HPDE6-E6E7 (cell line): Measurements from ENCODE around the gene FRMD4A.
"Not testable (repeated sequence)": the region's sequence is repeated elsewhere in the genome, so short reads cannot be mapped to it uniquely, and the experiment has no call there.

Source experiments
- DNase-seq: peaks from one replicate; pipeline ENCODE4 v3.0.0; 2011; ENCODE audit warnings: missing footprints; ENCODE audit errors: extremely low spot score

FRMD4A gene

DNA sequence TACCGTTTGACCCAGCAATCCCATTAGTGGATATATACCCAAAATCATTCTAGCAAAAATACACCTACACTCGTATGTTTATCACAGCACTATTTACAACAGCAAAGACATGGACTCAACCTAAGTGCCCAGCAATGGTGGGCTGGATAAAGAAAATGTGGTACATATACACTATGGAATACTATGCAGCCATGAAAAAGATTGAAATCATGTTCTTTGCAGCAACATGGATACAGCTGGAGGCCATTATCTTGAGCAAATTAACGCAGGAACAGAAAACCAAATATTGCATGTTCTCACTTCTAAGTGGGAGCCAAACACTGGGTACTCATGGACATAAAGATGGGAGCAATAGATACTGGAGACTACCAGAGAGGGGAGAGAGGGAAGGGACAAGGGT, 223.9 kb downstream of the FRMD4A start:
- no peak for DNase-seq

GRCh38 chr10:14102056-14102455, 228.7 kb downstream of the FRMD4A start:
- no peak for DNase-seq

DNA sequence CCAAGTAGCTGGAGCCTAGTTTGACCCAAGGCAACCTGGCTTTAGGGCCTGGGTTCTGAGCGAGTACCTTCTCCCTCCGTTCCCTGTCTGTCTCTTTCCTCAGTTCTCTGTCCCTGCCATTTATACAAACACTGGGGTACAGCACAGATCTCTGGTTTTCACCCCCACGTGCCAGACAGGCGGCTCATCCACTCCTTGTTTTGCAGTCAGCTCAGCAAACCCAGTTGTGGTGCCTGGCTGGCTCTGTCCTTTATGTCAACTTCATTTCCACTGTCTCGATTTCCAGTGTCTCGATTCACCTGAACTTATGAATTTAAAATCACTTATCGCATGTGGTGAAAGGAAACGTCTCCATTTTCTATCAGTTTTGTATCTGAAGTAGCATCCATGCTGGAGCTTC, 230.8 kb downstream of the FRMD4A start:
- DNase-seq, result no peak

- DNase-seq, result peak; percentile 5
Observed at GRCh38 chr10:14093730-14094484, 236.8 kb downstream of the FRMD4A start.

GRCh38 chr10:14092799-14093198, 237.9 kb downstream of the FRMD4A start:
- no peak for DNase-seq

DNA sequence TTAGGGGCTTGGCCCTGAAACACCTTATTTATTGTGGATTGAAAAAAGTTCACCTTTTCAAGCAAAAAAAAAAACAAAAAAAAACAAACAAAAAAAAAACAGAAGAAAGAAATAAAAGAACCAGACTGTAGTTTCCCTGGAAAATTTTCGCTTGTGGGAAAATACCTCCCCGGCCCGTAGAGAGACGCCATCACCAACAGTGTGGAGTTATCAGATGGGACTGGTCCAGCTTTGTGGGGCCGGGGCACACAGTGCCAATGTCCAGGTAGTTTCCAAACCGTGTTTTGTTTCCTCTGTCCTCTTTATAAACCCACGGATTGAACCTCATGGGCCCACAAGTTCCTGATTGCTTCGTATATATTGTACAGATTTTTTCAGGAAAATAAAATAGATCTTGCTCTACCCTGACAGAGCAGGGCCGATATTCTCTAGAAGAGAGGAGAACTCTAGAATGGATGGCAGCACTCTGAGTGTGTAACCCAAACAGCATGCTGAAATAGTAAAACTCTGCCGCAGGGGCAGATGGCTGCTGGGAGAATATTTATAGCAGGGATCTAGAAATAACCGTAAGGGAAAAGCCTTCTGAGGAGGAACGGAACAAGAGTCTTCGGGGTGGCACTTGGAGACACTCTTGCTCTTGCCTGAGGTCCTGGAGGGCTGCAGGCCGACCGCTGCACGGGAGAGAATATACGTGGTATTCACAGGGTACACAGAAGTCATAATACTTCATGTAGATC, 241.0 kb downstream of the FRMD4A start:
- no peak for DNase-seq

GRCh38 chr10:14087566-14087965, 243.2 kb downstream of the FRMD4A start:
- no peak for DNase-seq

DNA sequence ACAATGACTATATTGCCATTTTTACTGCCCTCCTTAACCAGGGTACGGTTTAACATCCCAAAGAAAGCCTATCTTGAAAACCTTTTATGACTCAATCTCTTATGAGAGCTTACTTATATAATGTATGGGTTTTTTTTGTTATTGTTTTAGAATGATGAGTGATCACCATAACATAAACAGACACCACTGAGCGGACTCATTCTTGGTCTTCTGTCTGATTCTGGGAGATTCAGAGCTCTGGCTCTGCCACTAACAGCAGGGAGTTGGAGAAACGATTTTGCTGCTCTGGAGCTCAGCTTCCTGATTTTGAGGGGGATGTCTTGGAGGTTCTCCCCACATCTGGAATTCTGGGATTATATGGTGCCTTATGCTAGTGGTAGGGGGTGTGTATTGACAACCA, 244.1 kb downstream of the FRMD4A start:
- DNase-seq, result no peak

DNA sequence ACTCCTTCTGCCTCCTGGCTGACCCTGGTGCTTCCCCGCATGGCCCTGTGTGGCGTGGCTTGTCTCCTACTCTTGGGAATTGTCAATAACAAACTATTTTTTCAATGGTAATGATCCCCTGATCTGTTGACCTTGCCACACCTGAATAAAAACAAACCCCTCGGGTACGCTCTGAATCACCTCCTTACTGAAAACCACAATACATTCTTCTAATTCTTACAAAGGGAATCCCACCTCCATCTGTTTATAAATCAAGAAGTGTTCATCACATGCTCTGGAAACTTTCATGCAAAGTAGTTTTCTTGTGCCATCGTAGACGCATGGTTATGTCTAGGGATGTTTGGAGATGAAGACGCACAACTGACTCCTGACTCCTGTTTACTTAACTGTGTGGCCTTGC, 245.8 kb downstream of the FRMD4A start:
- no peak for DNase-seq

DNA sequence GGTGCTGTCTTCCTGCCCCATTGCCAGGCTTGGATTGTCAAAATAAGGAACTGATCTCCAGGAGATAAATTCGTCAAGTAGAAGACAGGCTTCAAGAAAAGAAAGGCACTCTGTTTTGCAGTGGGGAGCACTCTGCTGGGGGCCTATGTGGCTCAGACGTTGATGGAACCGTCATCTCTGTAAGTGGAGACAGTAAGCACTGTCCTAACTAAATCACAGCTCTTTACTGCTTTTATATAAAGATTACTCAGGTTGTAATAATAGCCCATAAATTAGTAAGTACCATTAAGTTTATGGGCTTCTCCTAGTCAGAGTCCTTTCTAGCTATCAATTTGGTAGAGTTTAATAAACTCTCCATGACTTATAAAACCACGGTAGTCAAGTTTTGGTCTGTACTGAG, 249.9 kb downstream of the FRMD4A start:
- no peak for DNase-seq

- no peak for DNase-seq
Observed at GRCh38 chr10:14077430-14077829, 253.3 kb downstream of the FRMD4A start.

DNA sequence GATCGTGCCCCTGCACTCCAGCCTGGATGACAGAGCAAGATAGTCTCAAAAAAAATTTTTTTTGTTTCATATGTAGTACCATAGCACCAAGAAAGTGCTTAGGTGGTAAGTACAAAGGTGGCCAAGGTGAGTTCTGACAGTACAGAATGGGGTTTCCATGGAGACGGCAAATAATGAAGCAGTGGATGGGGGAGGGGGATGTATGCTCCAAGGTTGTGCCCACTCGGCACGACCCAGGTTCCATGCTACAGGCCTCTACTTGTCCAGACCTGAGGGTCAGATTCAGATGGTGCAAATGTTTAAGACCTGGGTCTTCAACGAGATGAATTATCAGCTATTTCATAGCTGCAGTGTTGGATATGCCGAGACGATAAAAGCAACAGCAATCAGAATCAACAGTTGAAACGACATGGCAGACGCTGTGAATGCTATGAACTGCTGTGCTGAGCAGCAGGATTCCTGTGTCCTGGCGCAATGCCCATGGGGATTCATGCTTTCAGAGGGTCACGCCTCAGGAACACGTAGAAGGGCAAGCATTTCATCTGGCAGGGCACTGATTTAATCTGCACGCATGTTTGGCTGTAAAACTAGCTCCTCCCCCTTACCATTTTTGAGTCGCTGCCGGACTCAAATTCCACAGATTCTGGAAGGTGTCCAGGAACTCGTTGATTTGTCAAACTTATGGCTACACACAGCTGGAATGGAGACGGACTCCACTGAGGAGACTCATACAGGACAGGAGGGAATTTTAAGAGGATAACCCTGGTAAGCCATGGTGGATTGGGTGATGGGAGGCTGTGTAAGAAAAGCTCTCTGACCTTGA, 256.5 kb downstream of the FRMD4A start:
- peak; percentile 66 for DNase-seq

DNA sequence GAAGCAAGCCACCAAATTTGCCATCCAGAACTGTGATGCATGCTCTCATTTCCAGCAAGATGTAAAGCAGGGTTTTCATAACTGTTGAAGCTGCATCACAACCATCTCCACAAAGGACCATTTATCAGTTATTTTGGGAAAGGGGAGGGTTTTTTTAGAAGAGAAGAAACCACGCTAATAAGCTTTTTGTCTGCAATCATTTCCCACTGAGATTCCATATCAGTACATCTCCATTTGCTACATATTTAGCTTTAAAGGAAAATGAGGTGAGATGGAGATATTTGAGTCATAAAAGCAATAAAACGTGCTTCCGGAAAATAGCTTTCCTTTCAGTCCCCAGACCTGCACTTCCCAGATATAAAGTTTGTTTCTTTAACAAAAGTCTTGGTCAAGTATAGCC, 258.2 kb downstream of the FRMD4A start:
- no peak for DNase-seq

GRCh38 chr10:14071956-14072355, 258.8 kb downstream of the FRMD4A start:
- no peak for DNase-seq

GRCh38 chr10:14068601-14069250, 262.0 kb downstream of the FRMD4A start:
- no peak for DNase-seq

- not testable (repeated sequence) for DNase-seq
Observed at GRCh38 chr10:14067638-14068037, 263.1 kb downstream of the FRMD4A start.

DNA sequence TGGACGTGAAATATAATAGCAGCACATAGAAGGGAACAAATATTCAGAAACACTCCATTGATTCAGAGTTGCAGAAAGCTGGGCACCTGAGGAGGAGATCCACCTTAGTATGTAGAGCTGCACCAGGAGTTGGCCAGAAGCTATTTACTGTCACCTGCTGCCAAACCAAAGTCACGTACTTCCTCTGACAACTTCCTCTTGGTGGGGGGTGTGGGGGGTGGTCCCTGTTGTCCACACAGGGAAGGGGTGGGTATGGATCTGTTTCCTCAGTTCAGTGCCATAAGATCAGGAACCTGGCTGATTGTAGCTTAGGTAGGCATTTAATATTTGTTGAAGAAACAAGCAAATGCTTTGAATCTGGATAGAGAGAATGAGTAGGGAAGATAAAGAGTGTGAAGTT, 264.6 kb downstream of the FRMD4A start:
- no peak for DNase-seq

- no peak for DNase-seq
Observed at GRCh38 chr10:14063531-14064285, 267.0 kb downstream of the FRMD4A start.

- DNase-seq, result no peak
Observed at GRCh38 chr10:14062528-14063260, 268.0 kb downstream of the FRMD4A start.

DNA sequence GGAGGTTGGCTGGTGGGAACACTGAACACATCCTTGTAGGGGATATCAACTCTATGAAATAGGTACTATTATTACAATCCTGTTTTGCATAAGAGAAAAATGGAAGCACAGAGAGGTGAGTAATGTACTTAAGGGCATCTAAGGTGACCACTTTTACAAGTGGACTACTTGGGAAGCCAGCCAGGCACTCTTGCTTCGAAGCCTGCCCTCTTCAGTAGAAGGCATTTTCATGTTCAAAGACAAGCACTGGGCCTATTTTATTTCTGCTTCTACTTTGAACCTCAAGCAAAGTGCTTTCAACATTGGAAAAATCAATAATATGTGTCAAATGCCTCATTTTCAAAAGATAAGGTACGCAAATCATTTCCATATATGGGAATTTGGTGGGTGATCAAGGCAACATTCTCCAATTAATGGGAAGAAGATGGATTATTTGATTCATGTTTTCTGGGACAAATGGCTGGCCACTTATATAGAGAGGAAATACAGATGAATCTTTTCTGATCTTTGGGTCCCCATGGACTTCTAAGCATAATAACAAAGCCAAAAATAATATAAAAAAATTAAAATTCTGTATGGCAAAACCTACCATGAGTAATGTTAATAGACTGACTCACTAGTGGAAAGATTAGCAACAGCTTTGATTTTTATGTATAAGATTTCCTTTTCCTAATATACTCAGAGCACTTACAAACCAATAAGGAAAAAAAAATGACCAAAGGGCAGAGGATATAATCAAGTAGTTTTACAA, 270.2 kb downstream of the FRMD4A start:
- DNase-seq, result no peak
